GM13977 (cell line): ENCODE results near the gene SLCO1A2.

Experiments
- DNase-seq: peaks from one replicate; pipeline ENCODE4 v3.0.0; 2012; ENCODE audit warnings: low spot score
- CTCF ChIP-seq: IDR thresholded peaks from 2 replicates; pipeline ENCODE4 v1.5.1; 2012; ENCODE audit warnings: mild to moderate bottlenecking, control low read depth; ENCODE audit not compliant: insufficient read depth; ENCODE audit errors: extremely low read depth, missing control alignments
- in situ Hi-C: fragments of 300-500 bp; cut with MboI; formaldehyde crosslinking; loops from one replicate; pipeline ENCODE4 v1.12.0; 2022; ENCODE audit warnings: low sequenced_read_pairs, low pct_unique_long_range_greater_than_20kb, mixed read lengths, inconsistent platforms; ENCODE audit not compliant: unreplicated experiment

Gene SLCO1A2

GRCh38 chr12:21234395-21234794, 100.3 kb downstream of the SLCO1A2 start:
- no peak for TF ChIP-seq CTCF
- in situ Hi-C loops, result no loop called here
- no peak for DNase-seq

GRCh38 chr12:21223930-21224329, 110.8 kb downstream of the SLCO1A2 start:
- in situ Hi-C loops, result no loop called here
- no peak for TF ChIP-seq CTCF
- DNase-seq, result no peak

GRCh38 chr12:21221778-21222177, 112.9 kb downstream of the SLCO1A2 start:
- no peak for DNase-seq
- in situ Hi-C loops, result no loop called here
- no peak for TF ChIP-seq CTCF

GRCh38 chr12:21221072-21221471, 113.6 kb downstream of the SLCO1A2 start:
- TF ChIP-seq CTCF, result no peak
- in situ Hi-C loops, result no loop called here
- DNase-seq, result no peak

- no peak for TF ChIP-seq CTCF
- in situ Hi-C loops, result no loop called here
- no peak for DNase-seq
Measured at GRCh38 chr12:21220266-21220665, 114.5 kb downstream of the SLCO1A2 start.

- DNase-seq, result no peak
- no peak for TF ChIP-seq CTCF
- in situ Hi-C loops, result no loop called here
Measured at GRCh38 chr12:21219206-21219605, 115.5 kb downstream of the SLCO1A2 start.
